A673 (cell line): ENCODE results near the gene CDC42BPA. TPM values are rescaled to one million over a fixed set of nuclear protein-coding genes. Genes with fewer than 3 reads are reported as not detected.

ENCODE experiments used
- BruUV-seq: library from RNA; stranded (reverse); fragments of 400-500 nt; replicated peaks from 2 replicates; lab custom pipeline; 2021; lab: Mats Ljungman, UMichigan
- CTCF ChIA-PET: fragments of 300-600 bp; sonication (Branson Sonifier 250); formaldehyde crosslinking; loops from one replicate; lab custom pipeline; 2022; ENCODE audit warnings: antibody characterized with exemption; lab: Charles Lee
- POLR2A ChIA-PET: fragments of 300-600 bp; sonication (Branson Sonifier 250); formaldehyde crosslinking; loops from one replicate; lab custom pipeline; 2022; ENCODE audit warnings: antibody characterized with exemption; ENCODE audit not compliant: low non-redundant PET; lab: Charles Lee
- DNase-seq: peaks from one replicate; pipeline ENCODE4 v3.0.0-alpha.2; 2015; ENCODE audit warnings: low spot score
- H3K27ac ChIP-seq: fragments of 200-600 bp; sonication (generic); 2 replicates; pipeline ENCODE4 v1.5.1; 2016; ENCODE audit warnings: mixed run types, low read depth, mild to moderate bottlenecking, mixed read lengths, antibody characterized with exemption, low read length; ENCODE audit not compliant: poor library complexity, severe bottlenecking
- H3K27me3 ChIP-seq: fragments of 200-600 bp; sonication (generic); replicated peaks from 2 replicates; pipeline ENCODE4 v1.6.1; 2017; ENCODE audit warnings: mixed run types, low read depth, mild to moderate bottlenecking, mixed read lengths, antibody characterized with exemption, low read length; ENCODE audit not compliant: insufficient read depth, poor library complexity
- H3K36me3 ChIP-seq: fragments of 200-600 bp; sonication (generic); 2 replicates; pipeline ENCODE4 v1.6.1; 2016; ENCODE audit warnings: mixed run types, mild to moderate bottlenecking, mixed read lengths, antibody characterized with exemption, low read length; ENCODE audit not compliant: insufficient read depth, poor library complexity, severe bottlenecking
- H3K4me1 ChIP-seq: fragments of 200-600 bp; sonication (generic); 2 replicates; pipeline ENCODE4 v1.6.1; 2017; ENCODE audit warnings: mixed run types, mild to moderate bottlenecking, mixed read lengths, antibody characterized with exemption, low read length; ENCODE audit not compliant: insufficient read depth, poor library complexity, severe bottlenecking
- H3K4me3 ChIP-seq: fragments of 200-600 bp; sonication (generic); 2 replicates; pipeline ENCODE4 v1.5.1; 2016; ENCODE audit warnings: low read depth, mixed run types, mild to moderate bottlenecking, mixed read lengths, low read length; ENCODE audit not compliant: poor library complexity, severe bottlenecking
- H3K9me3 ChIP-seq: fragments of 200-600 bp; sonication (generic); 2 replicates; pipeline ENCODE4 v1.6.1; 2016; ENCODE audit warnings: mixed run types, low read depth, mild to moderate bottlenecking, mixed read lengths, antibody characterized with exemption, low read length; ENCODE audit not compliant: poor library complexity, severe bottlenecking
- EZH2 ChIP-seq: fragments of 200-600 bp; sonication (generic); IDR thresholded peaks from 2 replicates; pipeline ENCODE4 v1.6.1; 2017; ENCODE audit warnings: borderline replicate concordance, low read depth, mild to moderate bottlenecking, mixed read lengths, antibody characterized with exemption, low read length; ENCODE audit not compliant: poor library complexity, severe bottlenecking
- intact Hi-C: fragments of 100-400 bp; cut with micrococcal nuclease; formaldehyde crosslinking; loops from one replicate; pipeline ENCODE4 v1.10.0; 2022; ENCODE audit not compliant: unreplicated experiment
- total RNA-seq: library from RNA; stranded (reverse); gene quantifications from 2 replicates; pipeline ENCODE4 v1.2.3, GENCODE V29; 2021
- TF ChIP-seq, protein P1 (sequence below): fragments of 300-800, 200-600 bp; sonication (generic); conservative IDR thresholded peaks from 2 replicates; pipeline ENCODE4 v1.5.1; 2017; ENCODE audit warnings: low read depth, mild to moderate bottlenecking, antibody characterized with exemption, low read length, moderate library complexity, mixed read lengths

CDC42BPA gene
- total RNA-seq, 1 experiment from 2014 or later = 21.7 TPM

- CTCF ChIA-PET = no interaction called here
These were observed 5.1 kb upstream of the CDC42BPA start for GRCh38 chr1:227323171-227323966.

DNA sequence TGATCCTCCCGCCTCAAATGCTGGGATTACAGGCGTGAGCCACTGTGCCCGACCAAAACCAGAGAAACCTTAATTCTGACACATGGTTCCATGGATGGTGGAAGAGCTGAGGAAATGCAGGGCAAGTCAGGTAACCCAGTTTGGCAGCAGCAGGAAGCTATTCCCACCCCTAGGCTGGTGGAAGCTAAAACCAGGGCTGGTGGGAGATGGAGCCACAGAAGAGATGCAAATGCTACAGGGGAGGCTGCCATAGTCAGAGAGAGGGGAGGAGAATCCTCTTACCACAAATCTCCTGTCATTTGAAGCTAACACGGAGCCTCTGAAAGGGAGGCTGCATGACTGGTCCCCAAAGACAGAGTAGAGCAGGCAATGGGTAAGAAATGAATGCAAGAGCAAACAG is 4.1 kb upstream of the CDC42BPA start:
- TF ChIP-seq, protein P1, sequence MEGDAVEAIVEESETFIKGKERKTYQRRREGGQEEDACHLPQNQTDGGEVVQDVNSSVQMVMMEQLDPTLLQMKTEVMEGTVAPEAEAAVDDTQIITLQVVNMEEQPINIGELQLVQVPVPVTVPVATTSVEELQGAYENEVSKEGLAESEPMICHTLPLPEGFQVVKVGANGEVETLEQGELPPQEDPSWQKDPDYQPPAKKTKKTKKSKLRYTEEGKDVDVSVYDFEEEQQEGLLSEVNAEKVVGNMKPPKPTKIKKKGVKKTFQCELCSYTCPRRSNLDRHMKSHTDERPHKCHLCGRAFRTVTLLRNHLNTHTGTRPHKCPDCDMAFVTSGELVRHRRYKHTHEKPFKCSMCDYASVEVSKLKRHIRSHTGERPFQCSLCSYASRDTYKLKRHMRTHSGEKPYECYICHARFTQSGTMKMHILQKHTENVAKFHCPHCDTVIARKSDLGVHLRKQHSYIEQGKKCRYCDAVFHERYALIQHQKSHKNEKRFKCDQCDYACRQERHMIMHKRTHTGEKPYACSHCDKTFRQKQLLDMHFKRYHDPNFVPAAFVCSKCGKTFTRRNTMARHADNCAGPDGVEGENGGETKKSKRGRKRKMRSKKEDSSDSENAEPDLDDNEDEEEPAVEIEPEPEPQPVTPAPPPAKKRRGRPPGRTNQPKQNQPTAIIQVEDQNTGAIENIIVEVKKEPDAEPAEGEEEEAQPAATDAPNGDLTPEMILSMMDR = no peak
- no peak for TF ChIP-seq EZH2
- intact Hi-C loops = no loop called here
- POLR2A ChIA-PET = no interaction called here
- Histone ChIP-seq H3K4me1 (no peaks in the 10 kb centered on the region), H3K4me3 (no peak overlapping the region), H3K27me3 (peaks cover 21% of the 10 kb centered on the region), H3K27ac (no peak overlapping the region), H3K36me3 (no peaks in the 10 kb centered on the region), H3K9me3 (no peaks in the 10 kb centered on the region)
- no TSS peak for BruUV-seq
- DNase-seq = no peak
- CTCF ChIA-PET = no interaction called here

More at GRCh38 chr1:227323171-227323966, 5.1 kb upstream of the CDC42BPA start:
- POLR2A ChIA-PET = no interaction called here
- H3K36me3 ChIP-seq = no peaks in the 10 kb centered on the region
- H3K4me3 ChIP-seq = no peak overlapping the region
- no peaks in the 10 kb centered on the region for H3K9me3 ChIP-seq
- H3K27ac ChIP-seq = no peak overlapping the region
- intact Hi-C loops = no loop called here
- TF ChIP-seq EZH2 = no peak
- TF ChIP-seq, protein P1 = no peak
- no TSS peak for BruUV-seq
- H3K27me3 ChIP-seq = peaks cover 21% of the 10 kb centered on the region
- DNase-seq = no peak
- no peaks in the 10 kb centered on the region for H3K4me1 ChIP-seq

DNA sequence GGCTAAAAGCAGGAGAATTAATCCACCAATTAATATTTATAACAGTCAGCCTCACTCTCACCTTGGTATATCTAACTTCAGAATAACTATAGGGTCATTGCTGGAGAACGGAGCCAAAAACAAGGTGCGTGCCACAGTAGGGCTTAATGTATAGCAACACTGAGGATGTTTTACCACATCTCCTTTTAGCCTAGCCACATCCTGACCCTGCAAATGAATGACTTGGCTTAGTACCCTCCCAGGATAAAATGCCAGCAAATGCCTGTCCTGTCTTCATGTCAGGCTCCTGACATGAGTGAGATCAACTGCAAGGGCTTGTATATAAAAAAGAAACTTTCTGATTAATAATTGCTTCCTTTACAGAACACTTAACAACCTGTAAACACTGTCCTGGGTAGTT is 2.7 kb upstream of the CDC42BPA start:
- peaks cover 21% of the 10 kb centered on the region for H3K27me3 ChIP-seq
- BruUV-seq = no TSS peak

More for the DNA sequence above, 2.7 kb upstream of the CDC42BPA start:
- intact Hi-C loops = no loop called here
- Histone ChIP-seq H3K4me3 (no peak overlapping the region), H3K9me3 (no peaks in the 10 kb centered on the region), H3K4me1 (no peaks in the 10 kb centered on the region), H3K27ac (no peak overlapping the region), H3K36me3 (no peaks in the 10 kb centered on the region)
- POLR2A ChIA-PET = no interaction called here
- DNase-seq = no peak
- CTCF ChIA-PET = no interaction called here
- TF ChIP-seq EZH2 = no peak
- TF ChIP-seq, protein P1 = no peak
